ENCODE measurements around the gene ATF6.
"Not testable (repeated sequence)": the region's sequence is repeated elsewhere in the genome, so short reads cannot be mapped to it uniquely, and the experiment has no call there.

GRCh38 chr1:161809656-161810055 is 43.5 kb downstream of the ATF6 start:
- not testable (repeated sequence) for TF ChIP-seq ESRRA (CRISPR knock-in tag; IDR thresholded peaks at IDR 0.05; ENCODE audit: borderline replicate concordance); USF1 (CRISPR knock-in tag; IDR thresholded peaks at IDR 0.05)

Measured in WTC11 (cell line).